ACC112 (cell line): ENCODE measurements around the gene NUP50.
"Not testable (repeated sequence)": the region's sequence is repeated elsewhere in the genome, so short reads cannot be mapped to it uniquely, and the experiment has no call there.

Experiments
- H2AFZ ChIP-seq: fragments of 200-600 bp; sonication (generic); one replicate; pipeline ENCODE4 v1.6.0; 2017; ENCODE audit warnings: antibody characterized with exemption, low read length; ENCODE audit not compliant: unreplicated experiment
- H3K27ac ChIP-seq: fragments of 200-600 bp; sonication (generic); 2 replicates; pipeline ENCODE4 v1.5.1; 2014; ENCODE audit warnings: low read depth, mild to moderate bottlenecking, antibody characterized with exemption, low read length, moderate library complexity
- H3K27me3 ChIP-seq: fragments of 200-600 bp; sonication (generic); 2 replicates; pipeline ENCODE4 v1.6.1; 2014; ENCODE audit warnings: mild to moderate bottlenecking, antibody characterized with exemption, low read length, moderate library complexity, mixed read lengths; ENCODE audit not compliant: insufficient read depth
- H3K36me3 ChIP-seq: fragments of 200-600 bp; sonication (generic); 2 replicates; pipeline ENCODE4 v1.6.1; 2016; ENCODE audit warnings: mild to moderate bottlenecking, antibody characterized with exemption, low read length, moderate library complexity, mixed read lengths; ENCODE audit not compliant: insufficient read depth
- H3K4me1 ChIP-seq: fragments of 200-600 bp; sonication (generic); one replicate; pipeline ENCODE4 v1.6.1; 2016; ENCODE audit warnings: low read length, mixed read lengths; ENCODE audit not compliant: insufficient read depth, unreplicated experiment, control insufficient read depth
- H3K4me3 ChIP-seq: fragments of 200-600 bp; sonication (generic); 2 replicates; pipeline ENCODE4 v1.5.1; 2014; ENCODE audit warnings: mild to moderate bottlenecking, low read depth, low read length
- H3K79me2 ChIP-seq: fragments of 200-600 bp; sonication (generic); one replicate; pipeline ENCODE4 v1.6.0; 2016; ENCODE audit warnings: low read length; ENCODE audit not compliant: control insufficient read depth, unreplicated experiment, insufficient read depth

The NUP50 gene

DNA sequence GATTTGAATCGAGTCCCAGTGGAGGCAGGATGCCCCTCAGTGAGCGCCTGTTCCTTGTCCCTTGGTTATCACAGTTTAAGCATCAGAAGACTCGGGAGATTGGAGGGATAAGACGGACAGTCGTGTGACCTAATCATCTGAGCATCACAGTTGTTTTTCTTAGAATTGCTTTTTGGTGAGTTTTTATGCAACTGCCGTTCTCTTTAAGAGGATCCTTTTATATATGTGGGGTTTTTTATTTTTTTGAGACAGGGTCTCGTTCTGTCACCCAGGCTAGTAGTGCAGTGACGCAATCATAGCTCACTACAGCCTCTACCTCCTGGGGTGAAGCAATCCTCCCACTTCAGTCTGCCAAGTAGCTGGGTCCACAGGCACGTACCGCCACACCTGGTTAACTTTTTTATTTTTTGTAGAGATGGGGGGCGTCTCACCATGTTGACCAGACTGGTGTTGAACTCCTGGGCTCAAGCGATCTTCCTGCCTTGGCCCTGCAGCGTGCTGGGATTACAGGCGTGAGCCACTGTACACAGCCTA lies 16.5 kb downstream of the NUP50 start:
- peaks cover 34% of the 10 kb centered on the region for H3K79me2 ChIP-seq
- no peaks in the 10 kb centered on the region for H3K4me1 ChIP-seq
- no peaks in the 10 kb centered on the region for H3K27me3 ChIP-seq
- H3K27ac ChIP-seq: no peak overlapping the region
- no peak overlapping the region for H2AFZ ChIP-seq
- H3K4me3 ChIP-seq: no peak overlapping the region
- peaks cover 8% of the 10 kb centered on the region; the same call in 1 of the 2 replicates for H3K36me3 ChIP-seq

DNA sequence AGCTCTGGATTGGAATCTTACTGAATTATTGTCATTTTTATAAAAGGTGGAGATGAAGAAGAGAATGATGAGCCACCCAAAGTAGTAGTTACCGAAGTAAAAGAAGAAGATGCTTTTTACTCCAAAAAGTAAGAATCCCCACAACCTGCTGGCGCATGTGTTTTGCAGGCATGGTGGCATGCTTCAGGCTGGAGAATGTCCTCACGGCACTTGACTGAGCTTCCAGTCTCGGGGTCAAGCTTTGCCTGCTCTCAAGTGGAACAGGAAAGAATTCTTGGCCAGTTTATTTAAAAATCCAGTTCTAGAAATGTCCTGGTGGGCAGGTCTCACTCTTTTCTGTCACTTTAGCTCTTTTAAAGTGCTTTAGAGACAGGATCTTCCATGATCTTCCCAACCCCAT lies 17.5 kb downstream of the NUP50 start:
- Histone ChIP-seq H2AFZ (no peak overlapping the region), H3K36me3 (peaks cover 5% of the 10 kb centered on the region; the same call in 1 of the 2 replicates), H3K4me1 (no peaks in the 10 kb centered on the region), H3K79me2 (peaks cover 24% of the 10 kb centered on the region), H3K27ac (no peak overlapping the region), H3K4me3 (no peak overlapping the region), H3K27me3 (no peaks in the 10 kb centered on the region)

DNA sequence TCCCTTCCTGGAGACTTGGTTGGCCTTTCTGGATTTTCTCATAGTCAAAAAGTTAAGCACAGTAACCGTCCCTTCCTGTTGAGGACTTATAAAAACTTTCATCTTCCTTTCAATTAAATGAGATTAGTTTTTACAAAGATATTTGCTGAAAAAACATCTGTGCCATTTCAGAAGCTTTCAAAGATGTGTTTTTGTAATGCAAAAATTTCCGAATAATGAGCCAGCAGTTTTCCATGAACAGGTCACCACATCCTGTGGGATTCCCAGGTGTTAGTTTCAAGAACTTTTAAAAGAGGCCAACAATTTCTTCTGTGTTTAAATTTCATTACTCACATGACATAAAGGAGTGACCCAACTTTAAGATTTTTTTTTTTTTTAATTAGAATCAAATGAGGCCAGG lies 18.0 kb downstream of the NUP50 start:
- Histone ChIP-seq H3K4me1 (no peaks in the 10 kb centered on the region), H3K4me3 (no peak overlapping the region), H3K27me3 (no peaks in the 10 kb centered on the region), H3K27ac (no peak overlapping the region), H3K36me3 (0 out of 2 replicates have a peak, but pooled peaks cover 2% of the 10 kb centered on the region), H2AFZ (no peak overlapping the region), H3K79me2 (peaks cover 22% of the 10 kb centered on the region)

DNA sequence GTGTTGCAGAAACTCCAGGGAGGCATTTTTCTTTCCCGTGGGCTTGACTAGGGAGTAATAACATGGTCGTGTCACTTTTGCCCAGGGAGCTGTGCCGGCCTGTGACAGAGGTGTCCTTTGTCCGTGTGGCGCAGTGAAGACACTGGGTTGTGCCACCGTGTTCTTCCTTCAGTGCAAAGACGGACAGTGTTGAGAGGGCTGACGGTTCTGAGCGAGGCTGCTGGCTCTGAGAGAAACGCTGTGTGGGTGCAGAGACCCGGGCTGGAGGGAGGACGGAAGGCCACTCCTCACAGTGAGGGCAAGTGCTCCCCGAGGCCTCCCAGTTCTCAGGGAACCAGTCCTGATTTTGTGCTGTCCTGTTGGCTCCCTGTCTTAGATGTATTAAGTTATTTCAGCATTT lies 20.2 kb downstream of the NUP50 start:
- H3K4me1 ChIP-seq: no peaks in the 10 kb centered on the region
- no peak overlapping the region for H2AFZ ChIP-seq
- no peak overlapping the region for H3K4me3 ChIP-seq
- 0 out of 2 replicates have a peak, but pooled peaks cover 2% of the 10 kb centered on the region for H3K36me3 ChIP-seq
- peaks cover 15% of the 10 kb centered on the region for H3K79me2 ChIP-seq
- H3K27me3 ChIP-seq: no peaks in the 10 kb centered on the region
- no peak overlapping the region for H3K27ac ChIP-seq

DNA sequence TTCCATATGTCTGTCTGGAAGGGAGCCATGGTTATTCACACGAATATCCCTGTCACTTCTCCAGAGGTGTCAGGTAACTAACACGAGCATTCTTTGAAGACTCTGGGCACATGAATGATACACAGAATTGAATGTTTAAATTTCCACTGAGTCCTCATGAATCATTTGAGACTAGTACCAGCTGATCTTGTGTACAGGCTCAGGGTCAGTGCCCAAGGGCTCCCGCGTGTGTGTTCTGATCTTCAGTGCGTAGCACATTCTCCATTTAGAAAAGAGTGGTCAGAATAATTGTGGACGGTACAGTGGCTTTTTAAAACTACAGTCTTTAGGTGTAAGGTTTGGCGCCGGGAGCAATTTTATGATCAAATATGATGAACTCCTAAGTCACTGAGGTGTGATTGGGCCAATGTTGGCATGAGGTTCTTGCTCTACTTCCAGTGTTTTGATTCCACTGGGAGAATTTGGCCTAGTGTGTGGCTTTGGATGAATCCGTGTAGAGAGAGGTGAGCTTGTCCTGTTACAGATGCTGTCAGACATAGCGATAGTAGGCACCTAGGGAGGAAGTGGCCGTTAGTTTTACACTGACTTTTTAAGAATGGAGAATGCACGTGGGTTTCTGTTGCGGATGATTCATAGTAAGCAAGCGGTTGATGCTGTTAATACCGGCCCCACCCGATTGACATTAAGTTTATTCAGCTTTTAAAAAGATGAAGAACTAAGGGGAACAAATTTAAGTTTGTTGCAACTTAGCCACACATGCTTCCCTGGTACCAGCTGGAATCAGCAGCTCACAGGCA lies 22.2 kb downstream of the NUP50 start:
- H3K4me3 ChIP-seq: no peak overlapping the region
- no peak overlapping the region for H3K27ac ChIP-seq
- H3K4me1 ChIP-seq: no peaks in the 10 kb centered on the region
- H3K36me3 ChIP-seq: no peaks in the 10 kb centered on the region
- no peaks in the 10 kb centered on the region for H3K79me2 ChIP-seq
- H2AFZ ChIP-seq: no peak overlapping the region
- no peaks in the 10 kb centered on the region for H3K27me3 ChIP-seq

DNA sequence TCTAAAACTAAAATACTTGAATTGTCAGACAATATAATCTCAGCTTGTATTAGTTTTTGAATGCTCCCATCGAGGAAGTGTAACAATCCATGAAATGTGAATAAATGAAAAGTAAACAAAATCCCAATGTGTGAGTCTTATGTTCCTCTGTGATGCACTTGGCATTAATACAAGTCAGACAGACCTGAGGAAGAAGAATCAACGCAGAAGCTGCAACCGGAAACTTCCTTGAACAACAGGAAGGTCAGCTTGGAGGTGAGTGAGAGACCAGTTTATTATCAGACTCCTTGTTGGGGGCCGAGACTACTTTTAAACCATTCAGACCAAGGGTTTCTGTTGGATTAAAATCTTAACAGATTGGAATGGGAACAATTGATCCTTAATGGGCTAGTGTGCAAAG lies 24.2 kb downstream of the NUP50 start:
- H3K79me2 ChIP-seq: no peaks in the 10 kb centered on the region
- H3K36me3 ChIP-seq: no peaks in the 10 kb centered on the region

DNA sequence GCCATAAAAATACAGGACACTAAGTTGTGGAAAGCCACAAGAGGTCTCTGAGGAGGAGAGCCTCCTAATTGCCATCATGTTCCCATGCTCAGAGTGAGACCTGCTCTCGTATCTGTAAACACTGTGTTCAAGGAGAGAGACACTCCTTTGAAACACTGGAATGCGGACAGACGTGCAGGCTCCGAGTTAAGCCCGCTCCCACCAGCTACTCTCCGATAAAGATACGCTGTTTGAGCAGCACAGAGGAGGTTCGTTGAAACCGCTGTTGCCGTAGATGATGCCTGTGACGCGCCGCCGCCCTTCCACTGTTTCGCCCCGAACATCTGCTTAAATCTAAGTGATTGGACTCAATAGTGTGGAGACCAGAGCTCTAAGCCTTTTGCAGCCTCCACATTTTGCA lies 25.1 kb downstream of the NUP50 start:
- no peak overlapping the region for H3K4me3 ChIP-seq
- H2AFZ ChIP-seq: no peak overlapping the region
- no peaks in the 10 kb centered on the region for H3K27me3 ChIP-seq
- no peaks in the 10 kb centered on the region for H3K4me1 ChIP-seq
- no peak overlapping the region for H3K27ac ChIP-seq
- no peaks in the 10 kb centered on the region for H3K79me2 ChIP-seq
- H3K36me3 ChIP-seq: no peaks in the 10 kb centered on the region

More for the DNA sequence above, 24.2 kb downstream of the NUP50 start:
- Histone ChIP-seq H3K4me1 (no peaks in the 10 kb centered on the region), H3K4me3 (no peak overlapping the region), H3K27me3 (no peaks in the 10 kb centered on the region), H2AFZ (no peak overlapping the region), H3K27ac (no peak overlapping the region)

DNA sequence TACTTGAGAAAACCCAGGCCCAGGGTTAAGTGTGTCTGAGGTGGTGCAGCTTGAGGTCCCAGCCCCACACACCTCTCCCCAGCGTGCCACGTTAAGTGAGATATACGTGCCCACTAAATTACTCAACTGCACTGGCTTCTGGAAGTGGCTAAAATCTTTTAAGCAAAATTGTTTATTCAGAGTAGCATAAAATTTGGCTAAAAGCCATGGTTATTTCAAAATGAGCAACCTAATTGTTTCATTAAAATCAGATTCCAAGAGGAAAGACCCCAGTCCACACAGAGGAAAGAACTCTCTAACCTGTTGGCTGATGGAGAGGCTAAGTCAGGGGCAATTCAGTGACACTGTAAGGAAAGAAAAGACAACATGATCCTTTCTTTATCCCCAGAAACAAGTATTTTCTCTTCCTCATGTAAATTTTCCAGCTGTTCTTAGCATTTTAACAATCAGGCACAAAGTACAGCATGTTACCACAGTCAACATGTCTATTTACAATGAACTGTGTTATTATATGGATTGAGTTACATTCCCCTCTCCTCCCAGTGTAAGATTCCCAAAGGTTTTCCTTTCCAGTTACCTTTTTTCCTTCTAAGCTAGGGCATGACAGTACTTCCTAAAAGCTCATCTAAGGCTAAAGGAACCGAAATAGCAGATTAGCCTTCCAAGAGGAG lies 26.6 kb downstream of the NUP50 start:
- H3K4me1 ChIP-seq: no peaks in the 10 kb centered on the region
- no peak overlapping the region for H2AFZ ChIP-seq
- no peak overlapping the region for H3K27ac ChIP-seq
- H3K4me3 ChIP-seq: no peak overlapping the region
- H3K36me3 ChIP-seq: no peaks in the 10 kb centered on the region
- H3K79me2 ChIP-seq: no peaks in the 10 kb centered on the region
- no peaks in the 10 kb centered on the region for H3K27me3 ChIP-seq

DNA sequence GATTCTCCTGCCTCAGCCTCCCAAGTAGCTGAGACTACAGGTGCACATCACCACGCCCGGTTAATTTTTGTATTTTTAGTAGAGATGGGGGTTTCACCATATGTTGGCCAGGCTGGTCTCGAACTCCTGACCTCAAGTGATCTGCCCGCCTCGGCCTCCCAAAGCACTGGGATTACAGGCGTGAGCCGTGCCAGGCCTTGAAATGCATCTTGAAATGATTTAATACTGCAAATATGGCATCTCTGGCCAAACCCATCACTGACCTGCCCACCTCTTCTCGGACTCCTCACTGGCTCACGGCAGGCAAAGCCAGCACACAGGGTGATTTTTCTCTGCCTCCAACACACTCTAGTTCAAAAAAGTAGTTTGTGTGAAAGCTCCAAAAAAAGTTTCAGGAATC lies 28.0 kb downstream of the NUP50 start:
- H3K27ac ChIP-seq, H3K36me3 ChIP-seq: not testable (repeated sequence)

DNA sequence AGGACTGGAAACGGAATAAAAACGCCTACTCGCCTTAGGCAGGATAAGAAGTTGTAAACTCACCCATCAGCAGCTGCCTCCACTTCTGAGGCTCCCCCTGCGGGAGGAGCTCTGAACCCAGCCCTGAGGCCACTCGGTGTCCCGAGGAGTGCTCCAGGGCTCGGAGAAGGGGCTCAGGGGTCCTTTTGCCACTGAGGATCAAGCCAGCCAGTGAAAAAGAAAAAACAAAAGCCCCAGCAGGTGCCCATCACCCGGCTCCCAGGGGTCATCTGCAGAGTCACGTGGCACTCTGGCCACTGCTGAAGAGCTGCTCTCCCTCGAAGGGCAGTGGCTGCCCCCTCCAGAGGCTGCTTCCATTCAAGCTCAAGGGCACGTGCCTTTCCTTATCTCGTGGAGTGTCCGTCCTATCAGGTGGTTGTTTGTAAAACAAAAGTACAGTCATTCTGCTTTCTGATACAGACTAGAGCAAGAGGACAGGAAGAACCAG lies 29.0 kb downstream of the NUP50 start:
- Histone ChIP-seq H3K27me3 (no peaks in the 10 kb centered on the region), H3K79me2 (no peaks in the 10 kb centered on the region), H3K4me1 (no peaks in the 10 kb centered on the region), H3K36me3 (no peaks in the 10 kb centered on the region), H2AFZ (no peak overlapping the region), H3K27ac (no peak overlapping the region), H3K4me3 (no peak overlapping the region)

More for the DNA sequence above, 28.0 kb downstream of the NUP50 start:
- H3K79me2 ChIP-seq, H3K4me3 ChIP-seq, H3K27me3 ChIP-seq, H3K4me1 ChIP-seq, H2AFZ ChIP-seq: not testable (repeated sequence)
